Naive B cell (primary cell): ENCODE data around the gene KIRREL1. TPM values are rescaled to one million over a fixed set of nuclear protein-coding genes. Genes with fewer than 3 reads are reported as not detected.
A peak's percentile ranks its signal among the peaks of the same experiment; 100 is the strongest.

ENCODE experiments used
- ATAC-seq, 2 donors: fragments of 150-1000 bp; cut with Tn5 transposase; 2 replicates each; pipeline ENCODE4 v1.10.0; 2021; ENCODE audit warnings: low read depth in 2 of 2, mild to moderate bottlenecking in 2 of 2, moderate library complexity in 2 of 2
- DNase-seq: peaks from one replicate; pipeline ENCODE4 v3.0.0; 2022
- H3K27ac Mint-ChIP-seq, 6 donors: one replicate each; pipeline ENCODE4 v1.8.0; 2020 to 2022; ENCODE audit warnings: mild to moderate bottlenecking in 6 of 6, mixed read lengths in 6 of 6, moderate library complexity in 5 of 6, inconsistent platforms in 2 of 6
- H3K27me3 Mint-ChIP-seq, 3 donors: one replicate each; pipeline ENCODE4 v1.8.0; 2021 to 2022; ENCODE audit warnings: mixed read lengths in 3 of 3, mild to moderate bottlenecking in 1 of 3
- H3K36me3 Mint-ChIP-seq, 2 donors: one replicate each; pipeline ENCODE4 v1.8.0; 2020 to 2022; ENCODE audit warnings: mixed read lengths in 2 of 2, inconsistent platforms in 1 of 2, mild to moderate bottlenecking in 1 of 2
- H3K4me1 Mint-ChIP-seq, 3 donors: one replicate each; pipeline ENCODE4 v1.8.0; 2020 to 2022; ENCODE audit warnings: mixed read lengths in 3 of 3, inconsistent platforms in 1 of 3, mild to moderate bottlenecking in 1 of 3, moderate library complexity in 1 of 3
- H3K4me3 Mint-ChIP-seq, 8 donors: one replicate each; pipeline ENCODE4 v1.8.0; 2020 to 2022; ENCODE audit warnings: mild to moderate bottlenecking in 8 of 8, mixed read lengths in 8 of 8, moderate library complexity in 8 of 8, inconsistent platforms in 2 of 8
- H3K9me3 Mint-ChIP-seq, 7 donors: one replicate each; pipeline ENCODE4 v1.8.0; 2020 to 2022; ENCODE audit warnings: mixed read lengths in 7 of 7, mild to moderate bottlenecking in 5 of 7, inconsistent platforms in 2 of 7, moderate library complexity in 1 of 7
- polyA plus RNA-seq, 6 donors: library from polyadenylated mRNA; unstranded; fragments of 300-500 nt; fragmentation: Illumina TruSeq; gene quantifications; one replicate each; pipeline ENCODE4 v1.2.3, GENCODE V29; 2021; ENCODE audit warnings: low read depth in 6 of 6

KIRREL1 gene
- polyA plus RNA-seq, 6 donors from 2014 or later = not detected

DNA sequence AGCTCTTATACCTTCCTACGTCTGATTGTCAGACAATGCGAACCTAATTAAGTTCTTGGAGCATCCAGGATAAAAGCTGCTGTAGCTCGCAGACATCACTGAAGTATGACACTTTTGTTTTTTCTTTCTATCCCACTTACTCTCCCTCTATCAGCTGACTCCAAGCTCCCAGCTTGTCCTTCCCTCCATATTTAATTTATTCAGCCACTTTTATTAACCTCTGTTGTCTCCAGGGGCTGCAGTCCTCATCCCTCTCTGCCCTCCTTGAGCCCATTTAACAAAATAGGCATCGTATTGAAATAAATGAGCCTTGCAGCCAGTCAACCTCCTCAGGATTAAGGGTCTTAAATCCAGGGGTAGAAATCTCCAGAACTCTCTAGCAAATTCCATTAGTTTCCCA, 7.1 kb downstream of the KIRREL1 start:
- H3K36me3 Mint-ChIP-seq = no peaks in the 10 kb centered on the region
- H3K4me3 Mint-ChIP-seq = no peak overlapping the region
- DNase-seq (no peak), ATAC-seq (no peak)
- no peaks in the 10 kb centered on the region for H3K9me3 Mint-ChIP-seq
- H3K4me1 Mint-ChIP-seq = no peaks in the 10 kb centered on the region
- peak overlapping the region in 1 of 6 donors; percentile 61 for H3K27ac Mint-ChIP-seq
- H3K27me3 Mint-ChIP-seq = peaks cover 18 to 25% (median 24%) of the 10 kb centered on the region in 3 donors

DNA sequence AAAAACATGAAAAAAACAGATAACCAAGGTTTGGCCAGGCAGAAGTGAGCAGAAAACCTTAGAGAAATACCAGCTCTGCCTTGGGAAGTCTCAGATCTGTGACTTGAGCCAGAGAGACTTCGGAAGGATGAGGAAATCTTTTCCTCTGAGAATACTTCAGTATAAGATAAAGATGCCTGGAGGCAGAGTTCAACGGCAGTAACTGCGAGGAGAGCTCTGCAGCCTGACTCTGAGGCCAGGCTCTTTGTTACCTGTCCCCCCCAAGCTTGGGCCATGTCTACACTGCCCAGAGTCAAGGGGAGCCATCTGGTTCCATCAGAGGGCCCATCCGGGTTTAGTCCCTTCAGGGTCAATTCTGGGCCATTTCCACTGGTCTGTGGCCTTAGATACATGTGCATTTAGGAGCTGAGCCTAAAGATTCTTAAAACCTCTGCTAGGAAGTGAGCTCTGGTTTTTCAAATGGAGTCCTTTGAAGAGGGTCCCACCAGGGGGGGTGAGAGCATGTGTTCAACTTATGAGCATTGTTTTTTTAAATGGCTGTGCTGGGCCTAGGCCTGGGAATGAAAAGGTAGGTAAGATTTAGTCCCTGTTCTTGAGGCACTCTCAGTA, 8.7 kb downstream of the KIRREL1 start:
- Mint-ChIP-seq H3K9me3 (no peaks in the 10 kb centered on the region), H3K27me3 (peaks cover 20 to 28% (median 26%) of the 10 kb centered on the region in 3 donors), H3K36me3 (no peaks in the 10 kb centered on the region), H3K4me1 (no peaks in the 10 kb centered on the region), H3K27ac (no peak overlapping the region), H3K4me3 (no peak overlapping the region)
- no peak for DNase-seq
- ATAC-seq = no peak

DNA sequence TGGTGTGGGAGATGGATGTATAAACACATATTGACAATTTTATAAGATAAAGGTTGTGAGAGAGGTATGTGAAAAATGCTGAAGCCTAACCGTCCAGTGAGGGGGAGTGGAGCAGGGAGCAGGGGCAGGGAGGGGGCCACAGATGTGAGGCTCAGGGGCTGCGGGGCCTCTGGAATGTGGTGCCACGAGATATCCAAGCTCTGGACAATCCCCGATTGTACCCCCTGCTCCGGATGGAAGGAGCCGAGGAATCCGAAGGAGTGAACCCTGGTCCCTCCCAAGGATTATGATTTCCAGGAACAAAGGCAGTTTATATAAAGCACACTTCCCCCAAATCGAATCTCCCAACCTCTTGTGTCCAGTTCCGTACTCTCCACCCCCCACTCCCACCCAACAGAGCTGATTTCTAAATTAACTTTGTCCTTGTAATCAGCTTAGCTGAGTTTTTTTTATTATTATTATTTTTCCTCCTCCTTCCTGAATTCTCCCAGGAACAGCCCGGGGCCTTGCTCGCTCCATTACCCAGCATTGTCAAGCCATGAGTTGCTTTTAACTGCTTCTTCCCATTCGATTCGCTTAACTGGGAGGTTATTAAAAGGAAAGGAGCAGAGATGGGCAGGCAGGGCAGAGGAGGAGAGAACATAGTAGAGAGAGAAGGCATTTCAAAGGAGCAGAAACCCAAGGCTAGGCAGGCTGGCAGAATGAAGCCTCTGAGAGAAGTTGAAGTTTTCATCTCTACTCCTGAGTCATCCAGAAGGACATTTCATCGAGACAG, 9.4 kb downstream of the KIRREL1 start:
- ATAC-seq (no peak), DNase-seq (no peak)
- H3K9me3 Mint-ChIP-seq = no peaks in the 10 kb centered on the region
- H3K4me1 Mint-ChIP-seq = no peaks in the 10 kb centered on the region
- peaks cover 16 to 27% (median 27%) of the 10 kb centered on the region in 3 donors for H3K27me3 Mint-ChIP-seq
- H3K4me3 Mint-ChIP-seq = no peak overlapping the region
- H3K36me3 Mint-ChIP-seq = no peaks in the 10 kb centered on the region
- H3K27ac Mint-ChIP-seq = peak overlapping the region in 1 of 6 donors; percentile 32

DNA sequence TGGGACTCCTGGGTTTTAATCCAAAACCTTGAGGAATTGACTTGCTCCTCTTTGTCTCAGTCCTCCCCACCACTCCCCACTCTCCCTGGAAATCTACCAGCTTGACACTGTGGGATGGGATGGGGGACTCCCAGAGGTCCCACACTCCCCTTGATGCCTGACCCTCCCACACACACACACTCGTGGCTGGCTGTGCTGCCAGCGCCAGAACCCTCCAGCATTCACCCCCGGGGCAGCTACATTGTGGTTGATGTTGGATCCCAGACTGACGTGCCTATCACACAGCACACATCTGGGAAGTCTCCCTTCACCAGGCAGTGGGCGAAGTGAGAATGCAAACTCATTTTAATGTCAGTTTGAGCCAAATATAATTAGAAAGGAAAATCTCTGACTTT, 10.0 kb downstream of the KIRREL1 start:
- Mint-ChIP-seq H3K36me3 (no peaks in the 10 kb centered on the region), H3K27me3 (peaks cover 16 to 33% (median 33%) of the 10 kb centered on the region in 3 donors), H3K4me1 (no peaks in the 10 kb centered on the region), H3K9me3 (no peaks in the 10 kb centered on the region), H3K4me3 (no peak overlapping the region), H3K27ac (peak overlapping the region in 1 of 6 donors; percentile 32)
- DNase-seq = no peak
- ATAC-seq = no peak

DNA sequence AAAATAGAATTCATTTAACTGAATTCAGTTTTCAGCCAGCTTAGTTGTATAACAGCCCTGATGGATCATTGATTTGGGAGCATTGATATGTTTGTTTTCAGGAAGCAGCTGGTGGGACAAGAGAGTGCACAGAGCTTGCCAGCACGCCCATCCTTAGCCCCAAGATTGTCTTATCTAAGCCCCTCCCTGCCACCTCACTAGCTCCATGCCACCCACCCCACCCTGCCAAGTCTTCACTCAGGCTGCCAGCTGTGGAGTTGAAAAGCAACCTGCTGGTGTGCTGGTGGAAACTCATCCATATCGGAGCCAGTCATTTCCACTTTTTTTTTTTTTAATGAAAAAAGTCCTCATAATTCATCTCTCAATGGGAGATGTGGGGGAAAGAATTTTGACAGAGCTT, 11.8 kb downstream of the KIRREL1 start:
- no peak for ATAC-seq
- Mint-ChIP-seq H3K4me3 (no peak overlapping the region), H3K36me3 (no peaks in the 10 kb centered on the region), H3K27ac (no peak overlapping the region), H3K27me3 (peaks cover 10 to 35% (median 34%) of the 10 kb centered on the region in 3 donors), H3K9me3 (no peaks in the 10 kb centered on the region), H3K4me1 (no peaks in the 10 kb centered on the region)
- no peak for DNase-seq

DNA sequence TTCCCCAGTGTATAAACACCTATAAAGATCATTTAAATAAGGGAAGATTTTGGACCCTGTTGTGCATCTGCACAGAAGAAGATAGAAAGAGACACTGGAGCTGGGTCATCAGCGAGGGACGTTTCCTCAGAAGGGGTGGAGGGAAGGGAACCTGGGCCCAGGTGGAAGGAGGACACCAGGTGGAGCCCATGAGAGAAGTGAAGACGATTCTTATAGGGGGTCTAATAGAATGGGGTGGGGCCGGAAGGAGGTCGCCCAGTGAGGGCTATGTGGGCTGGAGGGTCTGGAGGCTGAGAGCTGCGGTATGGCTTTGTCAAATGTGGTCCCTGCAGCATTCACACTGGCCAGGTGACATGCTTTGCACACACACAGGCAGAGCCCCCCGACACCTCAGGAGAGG, 13.7 kb downstream of the KIRREL1 start:
- Mint-ChIP-seq H3K9me3 (no peaks in the 10 kb centered on the region), H3K27ac (peak overlapping the region in 1 of 6 donors; percentile 13), H3K4me3 (no peak overlapping the region), H3K4me1 (no peaks in the 10 kb centered on the region), H3K27me3 (peaks cover 10 to 43% (median 42%) of the 10 kb centered on the region in 3 donors), H3K36me3 (no peaks in the 10 kb centered on the region)
- no peak for ATAC-seq
- DNase-seq = no peak

DNA sequence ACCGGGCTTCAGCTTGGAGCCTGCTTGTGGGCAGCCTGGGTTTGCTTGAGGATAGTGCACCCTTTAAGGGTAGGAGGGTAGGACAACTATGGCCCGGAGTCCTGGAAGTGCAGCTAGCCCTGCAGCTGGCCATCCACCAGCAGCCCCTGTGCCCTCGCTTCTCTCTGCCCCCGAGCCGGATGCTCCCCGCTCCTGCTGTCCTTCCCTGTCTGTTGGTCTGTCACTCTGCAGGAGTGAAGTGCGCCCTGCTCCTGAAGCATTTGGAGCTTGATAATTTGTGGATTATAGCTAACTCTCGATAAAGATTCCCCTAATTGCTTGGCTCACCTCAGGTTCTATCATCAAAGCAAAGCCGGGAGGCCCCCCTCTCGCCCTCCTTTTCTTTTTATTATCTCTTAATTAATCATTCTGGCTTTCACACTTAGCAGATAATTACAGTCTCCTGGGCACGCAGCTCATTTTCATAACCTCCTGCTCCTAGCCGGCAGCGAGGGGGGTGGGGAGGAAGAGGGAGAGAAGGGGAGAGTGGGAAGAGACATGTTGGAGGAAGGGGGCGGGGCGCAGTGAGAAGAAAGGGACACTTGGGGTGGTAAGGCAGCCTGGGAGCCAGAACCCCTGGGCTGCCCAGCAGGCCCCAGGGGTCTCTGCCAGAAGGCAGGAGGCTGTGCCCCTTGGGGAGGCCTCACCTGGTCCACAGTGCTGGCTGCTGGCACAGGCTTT, 14.4 kb downstream of the KIRREL1 start:
- Mint-ChIP-seq H3K9me3 (peaks cover 0 to 2% (median 0%) of the 10 kb centered on the region in 7 donors), H3K36me3 (no peaks in the 10 kb centered on the region), H3K4me3 (no peak overlapping the region), H3K27ac (no peak overlapping the region), H3K4me1 (no peaks in the 10 kb centered on the region), H3K27me3 (peaks cover 10 to 46% (median 43%) of the 10 kb centered on the region in 3 donors)
- ATAC-seq = no peak
- no peak for DNase-seq

DNA sequence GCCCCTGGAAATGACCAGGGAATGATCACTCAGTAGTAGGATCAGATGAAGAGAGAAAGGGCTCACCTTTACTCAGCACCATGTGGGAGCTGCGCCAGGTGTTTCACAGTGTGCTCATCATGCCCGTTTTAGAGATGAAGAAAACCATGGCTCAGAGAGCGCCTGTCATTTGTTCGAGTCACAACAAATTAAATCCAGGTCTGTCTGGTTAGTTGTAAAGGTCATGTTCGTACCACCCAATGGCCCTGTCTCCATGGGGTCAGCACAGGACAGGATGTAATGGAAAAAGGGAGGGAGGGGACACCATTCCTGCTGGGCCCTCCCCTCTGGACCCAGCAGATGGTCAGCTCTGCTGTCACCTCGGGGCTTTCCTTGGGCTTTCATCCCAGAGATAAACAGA, 15.2 kb downstream of the KIRREL1 start:
- ATAC-seq = no peak
- Mint-ChIP-seq H3K4me1 (no peaks in the 10 kb centered on the region), H3K27me3 (peaks cover 10 to 51% (median 50%) of the 10 kb centered on the region in 3 donors), H3K36me3 (no peaks in the 10 kb centered on the region), H3K4me3 (no peak overlapping the region), H3K27ac (no peak overlapping the region), H3K9me3 (peaks cover 0 to 2% (median 0%) of the 10 kb centered on the region in 7 donors)
- no peak for DNase-seq

DNA sequence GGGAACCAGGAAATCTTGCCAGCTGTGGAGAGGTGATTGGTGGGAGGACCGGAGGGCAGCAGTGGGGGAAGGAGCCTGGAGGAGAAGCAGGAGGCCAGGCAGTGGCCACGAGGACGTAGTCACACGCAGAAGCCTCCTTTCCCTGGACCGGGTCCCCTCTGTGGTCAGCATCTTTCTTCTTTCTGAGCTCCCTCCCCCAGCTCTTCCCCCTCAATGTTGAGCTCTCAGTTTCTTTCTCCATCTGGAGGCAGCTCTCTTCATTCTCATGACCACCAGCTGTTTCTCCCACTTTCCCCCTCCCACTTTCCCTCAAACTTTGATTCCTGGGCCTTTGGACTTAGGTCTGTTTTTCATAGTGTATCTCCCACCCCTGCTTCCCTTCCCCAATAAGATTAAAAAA, 18.3 kb downstream of the KIRREL1 start:
- Mint-ChIP-seq H3K27me3 (peaks cover 10 to 63% (median 62%) of the 10 kb centered on the region in 3 donors), H3K27ac (no peak overlapping the region), H3K36me3 (no peaks in the 10 kb centered on the region), H3K9me3 (peaks cover 0 to 2% (median 0%) of the 10 kb centered on the region in 7 donors), H3K4me3 (no peak overlapping the region), H3K4me1 (no peaks in the 10 kb centered on the region)
- ATAC-seq (no peak), DNase-seq (no peak)

DNA sequence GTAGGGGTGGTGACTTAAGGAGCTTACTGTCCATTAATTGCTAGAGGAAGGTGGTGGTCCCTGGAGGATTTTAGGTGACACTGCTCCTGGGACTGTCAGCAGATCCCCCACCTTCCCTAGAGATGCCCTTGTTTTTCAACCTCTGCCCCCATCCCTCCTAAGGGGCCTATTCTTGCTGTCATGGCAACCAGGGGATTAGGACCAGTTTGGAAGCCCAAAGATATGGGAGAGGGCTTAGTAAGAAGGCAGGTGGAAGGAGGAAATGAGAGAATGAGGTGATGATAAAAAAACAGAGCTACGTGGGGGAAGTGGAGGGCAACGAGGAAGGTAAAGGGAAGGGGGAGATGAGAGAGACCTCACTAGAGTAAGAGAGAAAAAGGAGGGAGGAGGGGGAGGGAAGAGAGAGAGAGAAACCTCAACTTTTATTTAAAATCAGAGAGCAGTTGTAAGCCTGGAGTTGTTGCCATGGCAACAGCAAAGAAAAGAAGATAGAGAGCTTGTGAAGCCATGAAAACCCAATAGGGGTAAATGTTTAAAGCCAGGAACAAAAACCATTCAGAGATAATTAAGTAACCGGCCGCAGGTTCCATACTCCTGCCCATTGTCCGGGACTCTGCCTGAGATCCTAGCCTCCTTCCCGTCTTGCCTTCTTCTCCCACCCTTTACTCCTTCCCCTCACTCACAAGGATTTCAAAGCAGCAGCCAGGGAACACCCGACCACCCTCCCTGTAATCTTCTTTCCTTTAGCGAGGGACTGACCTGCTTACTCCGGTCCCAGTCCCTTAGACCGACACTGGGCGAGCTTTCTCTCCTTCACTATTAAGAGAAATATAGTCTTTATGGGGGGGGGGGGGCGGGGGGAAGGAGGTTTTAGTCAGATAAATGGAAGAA, 20.6 kb downstream of the KIRREL1 start:
- peaks cover 12 to 69% (median 66%) of the 10 kb centered on the region in 3 donors for H3K27me3 Mint-ChIP-seq
- ATAC-seq (no peak), DNase-seq (no peak)
- no peaks in the 10 kb centered on the region for H3K4me1 Mint-ChIP-seq
- H3K36me3 Mint-ChIP-seq = no peaks in the 10 kb centered on the region
- peaks cover 0 to 2% (median 0%) of the 10 kb centered on the region in 7 donors for H3K9me3 Mint-ChIP-seq
- no peak overlapping the region for H3K4me3 Mint-ChIP-seq
- H3K27ac Mint-ChIP-seq = peak overlapping the region in 2 of 6 donors; percentile 4 to 28

DNA sequence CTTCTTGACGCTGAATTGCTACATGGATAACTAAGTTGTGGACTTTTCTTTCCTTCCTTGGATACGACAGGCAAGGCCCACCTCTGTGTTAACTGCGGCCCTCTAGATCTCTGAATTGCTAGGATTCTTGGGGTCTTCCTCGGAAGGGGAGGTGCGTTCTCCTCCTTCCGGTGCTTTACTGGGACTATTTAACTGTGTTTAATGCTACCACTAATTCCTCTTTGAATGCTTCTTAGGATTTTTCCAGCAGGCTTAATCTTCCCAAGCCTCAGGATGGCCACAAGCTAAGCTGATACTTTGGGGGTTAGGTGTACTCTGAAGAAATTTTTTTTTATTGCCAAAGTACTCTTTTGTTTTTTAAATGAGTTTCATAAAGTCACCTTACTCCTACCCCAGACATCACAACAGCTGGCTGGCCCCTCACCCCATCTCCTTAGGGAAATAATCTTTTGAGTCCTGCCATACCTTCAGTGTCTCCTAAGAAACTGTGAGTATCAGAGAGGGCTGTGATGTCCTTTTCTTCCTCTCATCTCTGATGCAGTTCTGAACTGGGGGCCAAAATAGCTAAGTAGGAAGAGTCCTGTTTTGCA, 21.4 kb downstream of the KIRREL1 start:
- no peaks in the 10 kb centered on the region for H3K36me3 Mint-ChIP-seq
- peaks cover 0 to 2% (median 0%) of the 10 kb centered on the region in 7 donors for H3K9me3 Mint-ChIP-seq

DNA sequence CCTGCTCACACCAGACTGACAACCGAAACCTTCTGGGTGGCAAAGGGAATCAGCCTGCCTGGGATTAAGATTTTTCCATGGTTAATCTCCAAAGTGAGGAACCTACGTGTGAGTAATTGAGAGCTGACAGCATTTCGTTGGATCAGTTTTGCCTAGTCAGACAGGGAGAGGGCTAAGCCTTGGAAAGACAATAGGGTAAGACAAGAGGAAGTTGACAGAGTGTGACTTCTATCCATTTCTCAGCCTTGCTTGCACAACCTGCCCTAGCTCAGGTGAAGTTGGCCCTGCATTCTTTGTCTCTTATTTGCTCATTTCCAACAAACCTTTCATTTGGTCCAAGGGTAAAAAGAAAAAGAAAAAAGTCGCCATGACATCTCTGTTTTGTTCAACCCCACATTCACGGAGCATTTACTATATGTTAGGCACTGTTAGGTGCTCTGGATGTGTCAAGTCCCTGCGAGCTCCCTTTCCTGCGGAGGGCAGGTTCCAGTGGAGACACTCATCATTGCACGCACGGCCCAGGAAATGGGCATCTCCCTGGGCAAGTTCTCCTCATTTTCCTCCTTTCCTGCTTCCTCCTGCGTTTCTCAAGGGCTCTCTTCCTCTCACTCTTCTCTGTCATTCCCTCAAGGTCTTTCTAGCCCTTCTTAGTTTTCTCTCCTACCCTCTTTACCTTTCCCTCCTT, 23.3 kb downstream of the KIRREL1 start:
- H3K27me3 Mint-ChIP-seq = peaks cover 21 to 72% (median 65%) of the 10 kb centered on the region in 3 donors

More for the DNA sequence above, 21.4 kb downstream of the KIRREL1 start:
- no peak overlapping the region for H3K27ac Mint-ChIP-seq
- H3K27me3 Mint-ChIP-seq = peaks cover 16 to 74% (median 73%) of the 10 kb centered on the region in 3 donors
- no peak for DNase-seq
- ATAC-seq = no peak
- no peak overlapping the region for H3K4me3 Mint-ChIP-seq
- no peaks in the 10 kb centered on the region for H3K4me1 Mint-ChIP-seq

More for the DNA sequence above, 23.3 kb downstream of the KIRREL1 start:
- Mint-ChIP-seq H3K4me1 (no peaks in the 10 kb centered on the region), H3K27ac (no peak overlapping the region), H3K4me3 (no peak overlapping the region), H3K36me3 (no peaks in the 10 kb centered on the region), H3K9me3 (peaks cover 0 to 2% (median 0%) of the 10 kb centered on the region in 7 donors)
- DNase-seq (no peak), ATAC-seq (no peak)
